ENCODE data around the gene CLCN7. TPM values are rescaled to one million over a fixed set of nuclear protein-coding genes. Genes with fewer than 3 reads are reported as not detected.

CLCN7 gene
- total RNA-seq, 4 donors from 2014 or later = 33.0 to 67.7 (median 39.2) TPM

DNA sequence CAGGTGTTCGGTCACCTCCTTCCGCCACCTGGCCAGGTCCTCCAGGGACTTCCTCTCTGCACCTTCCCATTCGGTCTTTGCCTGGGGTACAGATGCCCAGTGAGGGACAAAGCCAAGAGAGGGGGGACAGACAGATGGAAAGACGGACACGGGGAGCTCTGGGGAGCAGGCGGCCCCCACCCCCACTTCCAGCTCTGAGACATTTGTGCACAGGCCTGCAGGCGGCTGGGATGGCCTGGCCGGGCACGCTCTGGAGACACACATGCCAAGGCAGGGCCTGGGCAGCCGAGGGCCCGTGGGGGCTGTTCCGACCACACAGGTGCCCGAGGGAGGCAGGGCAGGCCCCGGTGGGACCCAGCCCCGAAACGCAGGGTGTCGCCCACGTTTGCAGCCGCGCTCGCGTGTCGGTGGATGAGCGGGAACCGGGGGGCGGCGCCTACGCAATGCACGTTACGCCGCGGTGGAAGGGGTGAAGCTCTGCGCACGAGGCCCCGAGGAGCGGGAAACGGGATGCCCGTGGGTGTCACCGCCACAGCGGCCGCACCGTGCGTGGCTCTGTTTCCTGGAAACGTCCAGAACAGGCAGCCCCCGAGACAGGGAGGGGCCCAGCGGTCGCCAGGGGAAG lies 38.0 kb downstream of the CLCN7 start:
- ATAC-seq = no peak
- no peak overlapping the region for H3K27ac ChIP-seq
- 59 to 83% methylated on average over 4 to 7 of the region's 47 CpGs for WGBS, 2 donors (ENCODE audit: low coverage in 1 of 2)
- no peak overlapping the region for H3K4me3 ChIP-seq
- no peaks in the 10 kb centered on the region for H3K4me1 ChIP-seq
- H3K27me3 ChIP-seq = peaks cover 18% of the 10 kb centered on the region
- H3K9me3 ChIP-seq = no peaks in the 10 kb centered on the region
- TF ChIP-seq POLR2AphosphoS5 (IDR thresholded peaks at IDR 0.05) (no peak), EP300 (IDR thresholded peaks at IDR 0.05) (no peak), POLR2A (IDR thresholded peaks at IDR 0.05) (no peak)
- TF ChIP-seq, protein P1, sequence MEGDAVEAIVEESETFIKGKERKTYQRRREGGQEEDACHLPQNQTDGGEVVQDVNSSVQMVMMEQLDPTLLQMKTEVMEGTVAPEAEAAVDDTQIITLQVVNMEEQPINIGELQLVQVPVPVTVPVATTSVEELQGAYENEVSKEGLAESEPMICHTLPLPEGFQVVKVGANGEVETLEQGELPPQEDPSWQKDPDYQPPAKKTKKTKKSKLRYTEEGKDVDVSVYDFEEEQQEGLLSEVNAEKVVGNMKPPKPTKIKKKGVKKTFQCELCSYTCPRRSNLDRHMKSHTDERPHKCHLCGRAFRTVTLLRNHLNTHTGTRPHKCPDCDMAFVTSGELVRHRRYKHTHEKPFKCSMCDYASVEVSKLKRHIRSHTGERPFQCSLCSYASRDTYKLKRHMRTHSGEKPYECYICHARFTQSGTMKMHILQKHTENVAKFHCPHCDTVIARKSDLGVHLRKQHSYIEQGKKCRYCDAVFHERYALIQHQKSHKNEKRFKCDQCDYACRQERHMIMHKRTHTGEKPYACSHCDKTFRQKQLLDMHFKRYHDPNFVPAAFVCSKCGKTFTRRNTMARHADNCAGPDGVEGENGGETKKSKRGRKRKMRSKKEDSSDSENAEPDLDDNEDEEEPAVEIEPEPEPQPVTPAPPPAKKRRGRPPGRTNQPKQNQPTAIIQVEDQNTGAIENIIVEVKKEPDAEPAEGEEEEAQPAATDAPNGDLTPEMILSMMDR (IDR thresholded peaks at IDR 0.05) = no peak
- peaks cover 0 to 13% of the 10 kb centered on the region in 2 donors for H3K36me3 ChIP-seq

GRCh38 chr16:1435921-1436697 lies 38.7 kb downstream of the CLCN7 start:
- Histone ChIP-seq H3K27me3 (peaks cover 23% of the 10 kb centered on the region), H3K4me1 (no peaks in the 10 kb centered on the region), H3K27ac (no peak overlapping the region), H3K9me3 (no peaks in the 10 kb centered on the region), H3K4me3 (no peak overlapping the region), H3K36me3 (peaks cover 0 to 13% of the 10 kb centered on the region in 2 donors)
- no peak for ATAC-seq
- no CpG with 5 or more reads among the region's 32 CpGs for WGBS, 2 donors (ENCODE audit: low coverage in 1 of 2)
- TF ChIP-seq EP300 (IDR thresholded peaks at IDR 0.05) (no peak), POLR2AphosphoS5 (IDR thresholded peaks at IDR 0.05) (no peak), POLR2A (IDR thresholded peaks at IDR 0.05) (no peak)
- TF ChIP-seq, protein P1 (IDR thresholded peaks at IDR 0.05) = no peak

- Histone ChIP-seq H3K27ac (no peak overlapping the region), H3K27me3 (peaks cover 29% of the 10 kb centered on the region), H3K4me3 (no peak overlapping the region), H3K9me3 (no peaks in the 10 kb centered on the region), H3K4me1 (no peaks in the 10 kb centered on the region), H3K36me3 (peaks cover 0 to 13% of the 10 kb centered on the region in 2 donors)
- ATAC-seq = no peak
- TF ChIP-seq POLR2A (IDR thresholded peaks at IDR 0.05) = no peak
- no peak for TF ChIP-seq EP300 (IDR thresholded peaks at IDR 0.05)
- TF ChIP-seq, protein P1 (IDR thresholded peaks at IDR 0.05) = no peak
- no peak for TF ChIP-seq POLR2AphosphoS5 (IDR thresholded peaks at IDR 0.05)
- 97 to 100% methylated on average over 2 to 6 of the region's 40 CpGs for WGBS, 2 donors (ENCODE audit: low coverage in 1 of 2)
These were observed 39.9 kb downstream of the CLCN7 start for GRCh38 chr16:1434644-1435592.

GRCh38 chr16:1433756-1434155 lies 41.1 kb downstream of the CLCN7 start:
- H3K4me3 ChIP-seq = no peak overlapping the region
- H3K36me3 ChIP-seq = peaks cover 0 to 13% of the 10 kb centered on the region in 2 donors
- peaks cover 0 to 1% (median 0%) of the 10 kb centered on the region in 3 donors for H3K4me1 ChIP-seq
- no CpG with 5 or more reads among the region's 22 CpGs for WGBS, 2 donors (ENCODE audit: low coverage in 1 of 2)
- peaks cover 41% of the 10 kb centered on the region for H3K27me3 ChIP-seq
- no peak for ATAC-seq
- no peaks in the 10 kb centered on the region for H3K9me3 ChIP-seq
- H3K27ac ChIP-seq = no peak overlapping the region
- TF ChIP-seq EP300 (IDR thresholded peaks at IDR 0.05) = no peak
- no peak for TF ChIP-seq POLR2AphosphoS5 (IDR thresholded peaks at IDR 0.05)
- TF ChIP-seq, protein P1 (IDR thresholded peaks at IDR 0.05) = no peak
- TF ChIP-seq POLR2A (IDR thresholded peaks at IDR 0.05) = no peak

Measured in gastroesophageal sphincter (tissue), 4 donors.